IMR-90 (cell line): Measurements from ENCODE around the gene SH2D4B.

Source experiments
- CEBPB ChIP-seq: IDR thresholded peaks from 2 replicates; pipeline ENCODE4 v1.6.1; 2012; ENCODE audit warnings: low read depth, low read length, improper control_type of control experiment
- CHD1 ChIP-seq: IDR thresholded peaks from 2 replicates; pipeline ENCODE4 v1.6.1; 2012; ENCODE audit warnings: low read depth, low read length, improper control_type of control experiment
- CTCF ChIP-seq: conservative IDR thresholded peaks from 2 replicates; pipeline ENCODE4 v1.5.1; 2012; ENCODE audit warnings: mild to moderate bottlenecking, low read depth, low read length, improper control_type of control experiment
- ELK1 ChIP-seq: fragments of 150-350 bp; IDR thresholded peaks from 2 replicates; pipeline ENCODE4 v1.6.1; 2016; ENCODE audit warnings: low read depth, mild to moderate bottlenecking, low read length, moderate library complexity, borderline replicate concordance
- MAZ ChIP-seq: IDR thresholded peaks from 2 replicates; pipeline ENCODE4 v1.6.1; 2012; ENCODE audit warnings: low read depth, mild to moderate bottlenecking, low read length, improper control_type of control experiment, moderate library complexity, borderline replicate concordance
- POLR2A ChIP-seq: IDR thresholded peaks from 2 replicates; pipeline ENCODE4 v1.6.1; 2012; ENCODE audit warnings: mild to moderate bottlenecking, low read depth, low read length
- RFX5 ChIP-seq: IDR thresholded peaks from 2 replicates; pipeline ENCODE4 v1.8.0; 2012; ENCODE audit warnings: low read depth, mild to moderate bottlenecking, low read length, moderate library complexity
- SMC3 ChIP-seq: fragments of 150-350 bp; IDR thresholded peaks from 2 replicates; pipeline ENCODE4 v1.6.1; 2016; ENCODE audit warnings: low read depth, mild to moderate bottlenecking, antibody characterized with exemption, low read length, moderate library complexity

GRCh38 chr10:80582286-80582960 is 44.7 kb downstream of the SH2D4B start:
- TF ChIP-seq CTCF (no peak), CEBPB (no peak), MAZ (no peak), POLR2A (no peak), RFX5 (no peak), CHD1 (no peak), ELK1 (no peak), SMC3 (no peak)
